IMR-90 (cell line): ENCODE data around the gene CHML.

Source experiments
- CTCF ChIP-seq: conservative IDR thresholded peaks from 2 replicates; pipeline ENCODE4 v1.5.1; 2012; ENCODE audit warnings: mild to moderate bottlenecking, low read depth, low read length, improper control_type of control experiment
- POLR2A ChIP-seq: IDR thresholded peaks from 2 replicates; pipeline ENCODE4 v1.6.1; 2012; ENCODE audit warnings: mild to moderate bottlenecking, low read depth, low read length
- TF ChIP-seq, protein P1 (sequence below): fragments of 150-350 bp; IDR thresholded peaks from 2 replicates; pipeline ENCODE4 v1.6.1; 2016; ENCODE audit warnings: low read depth, mild to moderate bottlenecking, low read length, moderate library complexity, borderline replicate concordance

- TF ChIP-seq CTCF (no peak), POLR2A (no peak)
- TF ChIP-seq, protein P1, sequence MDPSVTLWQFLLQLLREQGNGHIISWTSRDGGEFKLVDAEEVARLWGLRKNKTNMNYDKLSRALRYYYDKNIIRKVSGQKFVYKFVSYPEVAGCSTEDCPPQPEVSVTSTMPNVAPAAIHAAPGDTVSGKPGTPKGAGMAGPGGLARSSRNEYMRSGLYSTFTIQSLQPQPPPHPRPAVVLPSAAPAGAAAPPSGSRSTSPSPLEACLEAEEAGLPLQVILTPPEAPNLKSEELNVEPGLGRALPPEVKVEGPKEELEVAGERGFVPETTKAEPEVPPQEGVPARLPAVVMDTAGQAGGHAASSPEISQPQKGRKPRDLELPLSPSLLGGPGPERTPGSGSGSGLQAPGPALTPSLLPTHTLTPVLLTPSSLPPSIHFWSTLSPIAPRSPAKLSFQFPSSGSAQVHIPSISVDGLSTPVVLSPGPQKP = no peak
Observed at GRCh38 chr1:241612533-241613477, 27.4 kb downstream of the CHML start.
